Activated T-helper 1 cell treated with Interleukin-2 at 50 U/mL for 16 hours (primary cell): Measurements from ENCODE around the gene INPP5A.
"Not testable (repeated sequence)": the region's sequence is repeated elsewhere in the genome, so short reads cannot be mapped to it uniquely, and the experiment has no call there.

ENCODE experiments used
- DNase-seq: peaks from one replicate; pipeline ENCODE4 v3.0.0-alpha.2; 2020; ENCODE audit warnings: low read depth

Gene INPP5A

DNA sequence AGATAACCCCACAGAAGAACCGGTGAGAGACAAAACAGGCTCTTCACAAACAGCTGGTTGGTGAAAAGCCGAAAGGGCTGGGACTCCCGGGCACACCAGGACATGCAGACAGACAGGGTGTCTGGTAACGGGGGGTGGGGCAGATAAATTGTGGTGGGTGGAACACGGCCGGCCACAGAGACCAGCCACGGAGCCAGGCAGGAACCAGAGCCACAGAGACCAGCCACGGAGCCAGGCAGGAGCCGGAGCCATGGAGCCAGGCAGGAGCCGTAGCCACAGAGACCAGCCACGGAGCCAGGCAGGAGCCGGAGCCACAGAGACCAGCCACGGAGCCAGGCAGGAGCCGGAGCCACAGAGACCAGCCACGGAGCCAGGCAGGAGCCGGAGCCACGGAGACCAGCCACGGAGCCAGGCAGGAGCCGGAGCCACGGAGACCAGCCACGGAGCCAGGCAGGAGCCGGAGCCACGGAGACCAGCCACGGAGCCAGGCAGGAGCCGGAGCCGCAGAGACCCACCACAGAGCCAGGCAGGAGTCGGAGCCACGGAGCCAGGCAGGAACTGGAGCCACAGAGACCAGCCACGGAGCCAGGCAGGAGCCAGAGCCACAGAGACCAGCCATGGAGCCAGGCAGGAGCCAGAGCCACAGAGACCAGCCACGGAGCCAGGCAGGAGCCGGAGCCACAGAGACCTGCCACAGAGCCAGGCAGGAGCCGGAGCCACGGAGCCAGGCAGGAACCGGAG lies 288.4 kb downstream of the INPP5A start:
- DNase-seq: not testable (repeated sequence)

DNA sequence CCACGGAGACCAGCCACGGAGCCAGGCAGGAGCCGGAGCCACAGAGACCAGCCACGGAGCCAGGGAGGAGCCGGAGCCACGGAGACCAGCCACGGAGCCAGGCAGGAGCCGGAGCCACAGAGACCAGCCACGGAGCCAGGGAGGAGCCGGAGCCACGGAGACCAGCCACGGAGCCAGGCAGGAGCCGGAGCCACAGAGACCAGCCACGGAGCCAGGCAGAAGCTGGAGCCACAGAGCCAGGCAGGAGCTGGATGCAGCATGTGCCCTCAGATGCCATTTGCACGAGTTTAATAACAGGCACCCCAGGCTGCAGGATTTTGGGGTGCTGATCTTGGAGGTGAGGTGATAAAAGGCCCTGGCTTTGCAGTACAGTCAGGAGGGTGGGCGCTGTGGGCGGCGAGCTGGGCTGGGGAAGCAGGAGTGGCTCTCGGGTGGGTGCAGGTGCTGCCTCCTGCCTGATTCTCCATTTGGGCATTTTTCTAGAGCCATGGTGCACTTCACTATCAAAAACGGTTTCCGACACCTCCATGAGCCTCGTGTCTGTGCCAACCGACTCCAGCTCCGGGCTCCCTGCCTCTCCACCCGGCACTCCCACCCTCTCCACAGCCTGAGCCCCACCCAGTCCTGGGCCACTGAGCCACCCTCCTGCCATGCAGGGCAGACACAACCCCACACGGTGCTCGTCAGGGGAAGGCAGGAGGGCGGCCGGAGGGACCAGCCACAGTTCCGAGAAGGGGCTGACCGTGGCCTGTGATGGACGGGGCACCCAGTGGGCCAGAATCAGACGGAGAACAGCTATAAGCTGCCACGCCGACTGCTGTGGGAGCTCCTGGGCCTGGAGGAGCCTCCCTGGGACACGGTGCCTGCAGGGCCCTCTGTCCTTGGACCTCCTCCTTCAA lies 289.2 kb downstream of the INPP5A start:
- DNase-seq: no peak

DNA sequence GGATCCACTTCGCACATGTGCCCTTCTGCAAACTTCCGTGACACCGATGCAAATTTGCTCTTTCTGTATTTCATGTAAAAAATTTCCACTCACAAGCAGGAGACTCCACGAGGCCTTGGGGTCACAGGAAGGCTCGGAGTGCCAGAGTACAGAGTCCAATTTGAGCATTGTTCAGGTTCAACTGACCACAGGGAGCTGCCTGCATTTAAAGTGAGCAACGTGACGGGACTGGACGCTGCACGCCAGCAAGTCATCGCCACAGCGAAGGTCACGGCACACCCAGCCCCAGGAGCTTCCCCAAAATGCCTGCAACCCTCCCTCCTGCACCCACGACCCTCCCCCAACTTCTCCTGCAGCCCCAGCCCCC lies 289.8 kb downstream of the INPP5A start:
- no peak for DNase-seq

DNA sequence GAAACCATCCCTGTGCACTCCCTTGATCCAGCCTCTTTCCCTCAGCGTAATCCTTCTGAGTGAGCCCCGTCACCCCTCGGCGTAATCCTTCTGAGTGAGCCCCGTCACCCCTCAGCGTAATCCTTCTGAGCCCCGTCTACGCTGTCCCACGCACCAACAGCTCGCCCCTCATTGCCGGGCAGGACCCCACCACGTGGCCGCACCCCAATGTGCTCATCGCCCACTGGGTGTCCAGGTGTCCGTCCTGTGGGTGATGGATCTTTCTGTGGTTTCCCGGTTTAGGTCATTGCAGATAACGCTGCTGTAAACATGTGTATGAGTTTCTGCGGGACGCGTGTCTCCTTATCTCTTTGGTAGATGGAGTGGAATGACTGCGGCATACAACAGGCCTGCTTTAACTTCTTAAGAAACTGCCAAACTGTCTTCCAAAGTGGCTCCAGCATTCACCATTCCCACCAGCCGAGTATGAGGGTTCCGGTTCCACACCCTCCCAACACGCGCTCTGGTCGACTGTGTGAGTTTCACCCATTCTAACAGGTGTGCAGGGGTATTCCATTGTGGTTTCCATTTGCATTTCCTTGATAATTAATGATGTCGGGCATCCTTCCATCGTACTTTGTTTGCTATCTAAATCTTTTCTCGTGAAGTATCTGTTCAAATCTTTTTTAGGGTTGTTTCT lies 290.4 kb downstream of the INPP5A start:
- no peak for DNase-seq

DNA sequence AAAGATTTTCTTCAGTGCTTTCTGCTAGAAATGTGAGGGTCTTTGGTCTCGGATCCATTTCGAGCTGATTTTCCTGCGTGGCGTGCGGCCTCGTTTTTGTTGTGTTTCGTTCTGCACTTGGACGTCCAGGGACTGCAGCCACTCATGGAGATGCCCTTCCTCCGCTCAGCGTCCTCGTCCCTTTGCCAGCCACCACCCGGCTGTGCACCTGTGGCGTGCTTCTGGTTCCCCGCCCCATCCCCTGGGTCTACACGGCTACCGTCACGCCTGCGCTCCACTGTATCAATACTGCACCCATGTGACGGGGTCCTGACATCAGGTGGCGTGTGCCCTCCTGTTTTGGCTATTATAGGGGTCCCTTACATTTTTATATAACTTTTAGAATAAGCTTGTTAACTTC lies 291.1 kb downstream of the INPP5A start:
- DNase-seq: no peak

DNA sequence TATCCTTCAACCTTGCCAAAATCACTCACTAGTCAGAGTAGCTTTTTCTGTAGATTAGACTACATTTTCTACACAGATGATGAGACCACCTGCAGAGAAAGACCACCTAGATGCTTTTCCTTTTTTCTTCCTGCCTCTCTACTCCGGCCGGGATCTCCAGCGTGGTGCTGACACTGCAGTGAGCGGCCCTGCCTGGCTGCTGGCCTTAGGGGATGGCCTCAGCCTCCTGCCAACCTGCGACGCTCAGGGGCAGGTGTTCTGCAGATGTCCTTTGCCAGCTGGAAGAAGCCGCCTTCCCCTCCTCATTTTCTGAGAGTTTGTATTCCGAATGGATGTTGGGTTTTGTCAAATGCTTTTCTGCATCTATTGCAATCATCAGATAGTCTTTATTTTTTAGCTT lies 291.8 kb downstream of the INPP5A start:
- DNase-seq: no peak

DNA sequence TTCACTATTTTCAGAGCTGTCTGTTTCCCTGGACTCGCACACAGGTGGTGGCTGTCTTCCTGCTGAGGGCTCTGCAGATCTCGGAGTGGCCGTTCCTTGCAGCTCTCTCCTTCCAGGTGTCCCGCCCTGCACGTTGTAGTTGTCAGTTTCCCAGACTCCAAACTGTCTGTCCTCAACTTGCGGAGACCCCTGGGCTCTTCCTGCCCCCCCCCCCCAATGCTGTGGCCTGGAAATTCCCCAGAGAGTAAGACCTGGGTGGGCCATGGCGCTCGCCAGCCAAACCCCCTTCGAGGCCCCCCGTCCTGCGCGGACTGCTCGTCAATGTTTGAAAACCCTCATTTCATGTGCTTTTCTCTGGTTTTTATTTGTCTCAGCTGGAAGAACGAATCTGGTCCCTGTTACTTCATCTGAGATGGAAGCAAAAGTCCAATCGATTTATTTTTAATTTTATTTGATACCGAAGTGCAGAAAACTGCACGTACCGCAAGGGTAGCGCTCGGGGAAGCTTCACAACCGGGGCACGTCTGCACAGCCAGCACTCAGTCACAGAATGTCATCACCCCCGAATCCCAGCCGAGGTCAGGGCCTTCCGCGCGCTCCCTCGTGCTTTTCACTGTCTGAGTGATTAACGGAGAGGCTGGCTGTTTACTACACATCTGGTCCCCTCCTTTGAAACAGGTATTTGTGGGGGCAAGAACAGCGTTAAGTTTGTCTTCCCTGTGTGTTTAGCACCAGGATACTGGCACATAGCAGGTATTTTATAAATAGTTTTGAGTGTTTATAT lies 294.8 kb downstream of the INPP5A start:
- no peak for DNase-seq
